GM19043 (cell line): Measurements from ENCODE around the gene AMIGO1.
"Not testable (repeated sequence)": the region's sequence is repeated elsewhere in the genome, so short reads cannot be mapped to it uniquely, and the experiment has no call there.

Experiments used
- ATAC-seq: cut with Tn5 transposase; IDR thresholded peaks from one replicate; pipeline ENCODE4 v1.9.1; 2021; ENCODE audit warnings: low read depth; ENCODE audit not compliant: unreplicated experiment

The AMIGO1 gene

GRCh38 chr1:109488201-109488600, 21.3 kb downstream of the AMIGO1 start:
- no peak for ATAC-seq

GRCh38 chr1:109487261-109487660, 22.3 kb downstream of the AMIGO1 start:
- no peak for ATAC-seq

GRCh38 chr1:109485001-109485400, 24.5 kb downstream of the AMIGO1 start:
- no peak for ATAC-seq

GRCh38 chr1:109484519-109484975, 25.0 kb downstream of the AMIGO1 start:
- no peak for ATAC-seq

- peak; percentile 68 for ATAC-seq
These were observed 25.6 kb downstream of the AMIGO1 start, which contains the start of gene ATXN7L2 for GRCh38 chr1:109483672-109484518. TSS of gene ATXN7L2 (plus strand) at chr1:109483905. CDS start at chr1:109483954, 49 bp downstream.

GRCh38 chr1:109482791-109483671, 26.5 kb downstream of the AMIGO1 start:
- peak; percentile 22 for ATAC-seq

GRCh38 chr1:109482242-109482641, 27.3 kb downstream of the AMIGO1 start:
- no peak for ATAC-seq

- no peak for ATAC-seq
These were observed 27.9 kb downstream of the AMIGO1 start for GRCh38 chr1:109481646-109482045.

GRCh38 chr1:109479901-109480300, 29.6 kb downstream of the AMIGO1 start:
- no peak for ATAC-seq

GRCh38 chr1:109479311-109479710, 30.2 kb downstream of the AMIGO1 start:
- no peak for ATAC-seq

- no peak for ATAC-seq
These were observed 30.7 kb downstream of the AMIGO1 start for GRCh38 chr1:109478806-109479205.

- no peak for ATAC-seq
These were observed 31.7 kb downstream of the AMIGO1 start for GRCh38 chr1:109477821-109478220.

GRCh38 chr1:109476825-109477224, 32.7 kb downstream of the AMIGO1 start:
- ATAC-seq, result no peak

- ATAC-seq, result no peak
These were observed 34.3 kb downstream of the AMIGO1 start for GRCh38 chr1:109475261-109475660.

- ATAC-seq, result no peak
These were observed 34.8 kb downstream of the AMIGO1 start for GRCh38 chr1:109474697-109475096.

- not testable (repeated sequence) for ATAC-seq
These were observed 36.1 kb downstream of the AMIGO1 start for GRCh38 chr1:109473284-109474057.

- no peak for ATAC-seq
These were observed 36.7 kb downstream of the AMIGO1 start for GRCh38 chr1:109472779-109473178.

GRCh38 chr1:109470245-109470644, 39.3 kb downstream of the AMIGO1 start:
- no peak for ATAC-seq

GRCh38 chr1:109468903-109469302, 40.6 kb downstream of the AMIGO1 start:
- ATAC-seq, result no peak

- no peak for ATAC-seq
These were observed 41.5 kb downstream of the AMIGO1 start for GRCh38 chr1:109468061-109468460.
